ENCODE measurements around the gene CCDC74A.
"Not testable (repeated sequence)": the region's sequence is repeated elsewhere in the genome, so short reads cannot be mapped to it uniquely, and the experiment has no call there.

Gene CCDC74A

DNA sequence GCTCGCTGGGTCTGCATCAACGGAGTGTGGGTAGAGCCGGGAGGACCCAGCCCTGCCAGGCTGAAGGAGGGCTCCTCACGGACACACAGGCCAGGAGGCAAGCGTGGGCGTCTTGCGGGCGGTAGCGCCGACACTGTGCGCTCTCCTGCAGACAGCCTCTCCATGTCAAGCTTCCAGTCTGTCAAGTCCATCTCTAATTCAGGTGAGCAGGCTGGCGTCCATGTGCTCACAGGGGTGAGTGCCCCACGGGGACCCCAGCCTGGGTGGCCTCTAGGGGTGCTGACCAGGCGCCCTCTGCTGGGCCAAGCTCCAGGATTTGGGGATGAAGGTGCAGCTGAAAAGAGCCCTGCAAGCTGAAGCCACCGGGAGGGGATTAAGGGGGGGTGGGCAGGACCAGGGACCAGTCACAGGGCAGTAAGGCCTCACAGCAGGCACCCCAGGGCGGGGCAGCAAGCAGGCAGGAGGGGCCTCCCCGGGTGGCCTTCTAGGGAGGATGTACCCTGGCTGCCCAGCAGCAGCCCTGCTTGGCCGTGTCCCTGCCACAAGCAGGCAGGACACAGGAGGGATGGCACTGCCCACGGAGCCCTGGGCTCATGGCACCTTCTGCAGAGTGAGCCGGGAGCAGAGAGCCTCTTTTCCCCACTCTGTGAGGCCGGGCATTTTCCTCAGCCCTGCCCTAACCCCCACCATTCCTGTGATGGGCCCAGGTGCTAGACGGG is 3.1 kb downstream of the CCDC74A start:
- not testable (repeated sequence) for H3K4me1 ChIP-seq (ENCODE audit: insufficient read depth, low read length, poor library complexity, severe bottlenecking); H3K4me3 ChIP-seq (ENCODE audit: low read length, poor library complexity, severe bottlenecking); H3K4me2 ChIP-seq (ENCODE audit: low read depth, low read length, poor library complexity, severe bottlenecking); H2AFZ ChIP-seq (ENCODE audit: low read length); H3K9ac ChIP-seq (ENCODE audit: low read depth, low read length, poor library complexity, severe bottlenecking); H3K79me2 ChIP-seq (ENCODE audit: insufficient read depth, low read length); H3F3A ChIP-seq (ENCODE audit: low read depth); H3K36me3 ChIP-seq (ENCODE audit: insufficient read depth, low read length); H3K9me2 ChIP-seq (replicated peaks; ENCODE audit: low read depth, low read length); H3K27me3 ChIP-seq (ENCODE audit: insufficient read depth, low read length, poor library complexity, severe bottlenecking); H4K20me1 ChIP-seq (ENCODE audit: insufficient read depth, low read length, poor library complexity, severe bottlenecking); H3K9me3 ChIP-seq (ENCODE audit: insufficient read depth, low read depth, low read length)
- TF ChIP-seq CTCF (conservative IDR thresholded peaks at IDR 0.05; ENCODE audit: low read length), result peak; percentile 24; the same call in 1 of the 2 replicates

DNA sequence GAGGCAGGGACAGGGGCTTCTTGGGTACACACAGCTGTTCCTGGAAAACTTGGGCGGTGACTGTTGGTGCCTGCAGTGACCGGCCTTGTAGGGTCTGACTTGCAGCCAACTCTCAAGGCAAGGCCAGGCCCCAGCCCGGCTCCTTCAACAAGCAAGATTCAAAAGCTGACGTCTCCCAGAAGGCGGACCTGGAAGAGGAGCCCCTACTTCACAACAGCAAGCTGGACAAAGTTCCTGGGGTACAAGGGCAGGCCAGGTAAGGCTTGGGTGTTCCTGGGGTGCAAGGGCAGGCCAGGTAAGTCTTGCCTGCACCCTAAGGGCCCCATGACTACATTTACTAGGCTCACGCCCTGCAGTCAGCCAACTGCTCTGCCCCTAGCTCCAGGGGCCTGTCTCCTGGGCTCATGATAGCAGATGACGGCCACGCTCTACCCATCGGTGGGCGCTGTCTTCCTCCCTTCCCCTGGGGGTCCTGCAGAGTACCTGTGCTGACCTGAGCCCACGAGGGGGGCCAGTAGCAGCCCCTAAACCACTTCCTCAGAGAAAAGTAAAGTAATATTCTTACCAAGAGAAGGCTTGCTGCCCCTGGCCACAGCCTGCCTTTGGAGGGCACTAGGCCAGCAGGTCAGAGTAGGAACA is 4.0 kb downstream of the CCDC74A start:
- not testable (repeated sequence) for H3K9me3 ChIP-seq (ENCODE audit: insufficient read depth, low read depth, low read length); H3K27me3 ChIP-seq (ENCODE audit: insufficient read depth, low read length, poor library complexity, severe bottlenecking); H3K4me3 ChIP-seq (ENCODE audit: low read length, poor library complexity, severe bottlenecking); H3K4me2 ChIP-seq (ENCODE audit: low read depth, low read length, poor library complexity, severe bottlenecking); H3K36me3 ChIP-seq (ENCODE audit: insufficient read depth, low read length); H3K9me2 ChIP-seq (replicated peaks; ENCODE audit: low read depth, low read length); H3K9ac ChIP-seq (ENCODE audit: low read depth, low read length, poor library complexity, severe bottlenecking); H4K20me1 ChIP-seq (ENCODE audit: insufficient read depth, low read length, poor library complexity, severe bottlenecking); H3K79me2 ChIP-seq (ENCODE audit: insufficient read depth, low read length); H3K4me1 ChIP-seq (ENCODE audit: insufficient read depth, low read length, poor library complexity, severe bottlenecking); H3F3A ChIP-seq (ENCODE audit: low read depth); H2AFZ ChIP-seq (ENCODE audit: low read length)

DNA sequence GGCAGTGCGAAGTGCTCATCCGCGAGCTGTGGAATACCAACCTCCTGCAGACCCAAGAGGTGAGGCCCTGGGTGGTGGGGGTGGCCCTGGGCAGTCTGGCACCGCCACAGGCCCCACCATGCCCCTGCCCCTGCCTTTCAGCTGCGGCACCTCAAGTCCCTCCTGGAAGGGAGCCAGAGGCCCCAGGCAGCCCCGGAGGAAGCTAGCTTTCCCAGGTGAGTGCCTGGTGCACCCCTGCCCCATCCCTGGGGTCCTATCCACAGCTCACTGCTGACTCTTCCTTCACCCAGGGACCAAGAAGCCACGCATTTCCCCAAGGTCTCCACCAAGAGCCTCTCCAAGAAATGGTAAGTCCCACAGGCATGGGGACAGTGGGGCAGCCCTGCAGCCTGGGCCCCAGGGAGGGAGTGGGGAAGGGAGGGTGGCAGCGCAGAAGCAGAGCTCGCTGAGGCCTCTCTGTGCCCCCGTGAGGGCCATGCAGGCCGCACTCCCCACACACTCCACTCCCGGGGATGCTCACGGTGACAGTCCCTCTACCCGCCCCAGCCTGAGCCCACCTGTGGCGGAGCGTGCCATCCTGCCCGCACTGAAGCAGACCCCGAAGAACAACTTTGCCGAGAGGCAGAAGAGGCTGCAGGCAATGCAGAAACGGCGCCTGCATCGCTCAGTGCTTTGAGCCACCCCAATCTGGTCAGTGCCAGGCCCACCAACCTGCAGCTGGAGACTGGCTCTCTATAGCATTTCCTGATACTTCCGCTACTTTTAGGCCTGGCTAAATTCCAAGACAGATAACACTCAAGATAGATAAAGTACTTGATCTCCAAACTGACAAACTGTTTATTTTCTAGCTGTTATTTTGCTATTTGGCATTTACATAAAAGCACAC is 5.3 kb downstream of the CCDC74A start:
- not testable (repeated sequence) for H3F3A ChIP-seq (ENCODE audit: low read depth); H3K4me2 ChIP-seq (ENCODE audit: low read depth, low read length, poor library complexity, severe bottlenecking); H3K9ac ChIP-seq (ENCODE audit: low read depth, low read length, poor library complexity, severe bottlenecking); H3K4me1 ChIP-seq (ENCODE audit: insufficient read depth, low read length, poor library complexity, severe bottlenecking); H3K9me2 ChIP-seq (replicated peaks; ENCODE audit: low read depth, low read length); H3K27me3 ChIP-seq (ENCODE audit: insufficient read depth, low read length, poor library complexity, severe bottlenecking); H2AFZ ChIP-seq (ENCODE audit: low read length); H3K79me2 ChIP-seq (ENCODE audit: insufficient read depth, low read length); H3K4me3 ChIP-seq (ENCODE audit: low read length, poor library complexity, severe bottlenecking); H3K36me3 ChIP-seq (ENCODE audit: insufficient read depth, low read length); H4K20me1 ChIP-seq (ENCODE audit: insufficient read depth, low read length, poor library complexity, severe bottlenecking); H3K9me3 ChIP-seq (ENCODE audit: insufficient read depth, low read depth, low read length)

GRCh38 chr2:131533609-131534316 is 6.1 kb downstream of the CCDC74A start:
- H3K27me3 ChIP-seq (ENCODE audit: insufficient read depth, low read length, poor library complexity, severe bottlenecking); H3K4me2 ChIP-seq (ENCODE audit: low read depth, low read length, poor library complexity, severe bottlenecking); H3K79me2 ChIP-seq (ENCODE audit: insufficient read depth, low read length); H3K9me3 ChIP-seq (ENCODE audit: insufficient read depth, low read depth, low read length); H2AFZ ChIP-seq (ENCODE audit: low read length); H3F3A ChIP-seq (ENCODE audit: low read depth); H4K20me1 ChIP-seq (ENCODE audit: insufficient read depth, low read length, poor library complexity, severe bottlenecking); H3K9ac ChIP-seq (ENCODE audit: low read depth, low read length, poor library complexity, severe bottlenecking); H3K4me1 ChIP-seq (ENCODE audit: insufficient read depth, low read length, poor library complexity, severe bottlenecking); H3K9me2 ChIP-seq (replicated peaks; ENCODE audit: low read depth, low read length); H3K36me3 ChIP-seq (ENCODE audit: insufficient read depth, low read length); H3K4me3 ChIP-seq (ENCODE audit: low read length, poor library complexity, severe bottlenecking): not testable (repeated sequence)

GRCh38 chr2:131534317-131534672 is 6.6 kb downstream of the CCDC74A start:
- not testable (repeated sequence) for H3K9me3 ChIP-seq (ENCODE audit: insufficient read depth, low read depth, low read length); H3K4me1 ChIP-seq (ENCODE audit: insufficient read depth, low read length, poor library complexity, severe bottlenecking); H3K9me2 ChIP-seq (replicated peaks; ENCODE audit: low read depth, low read length); H3K4me2 ChIP-seq (ENCODE audit: low read depth, low read length, poor library complexity, severe bottlenecking); H3K4me3 ChIP-seq (ENCODE audit: low read length, poor library complexity, severe bottlenecking); H3K27me3 ChIP-seq (ENCODE audit: insufficient read depth, low read length, poor library complexity, severe bottlenecking); H4K20me1 ChIP-seq (ENCODE audit: insufficient read depth, low read length, poor library complexity, severe bottlenecking); H2AFZ ChIP-seq (ENCODE audit: low read length); H3K79me2 ChIP-seq (ENCODE audit: insufficient read depth, low read length); H3K9ac ChIP-seq (ENCODE audit: low read depth, low read length, poor library complexity, severe bottlenecking); H3F3A ChIP-seq (ENCODE audit: low read depth); H3K36me3 ChIP-seq (ENCODE audit: insufficient read depth, low read length)

DNA sequence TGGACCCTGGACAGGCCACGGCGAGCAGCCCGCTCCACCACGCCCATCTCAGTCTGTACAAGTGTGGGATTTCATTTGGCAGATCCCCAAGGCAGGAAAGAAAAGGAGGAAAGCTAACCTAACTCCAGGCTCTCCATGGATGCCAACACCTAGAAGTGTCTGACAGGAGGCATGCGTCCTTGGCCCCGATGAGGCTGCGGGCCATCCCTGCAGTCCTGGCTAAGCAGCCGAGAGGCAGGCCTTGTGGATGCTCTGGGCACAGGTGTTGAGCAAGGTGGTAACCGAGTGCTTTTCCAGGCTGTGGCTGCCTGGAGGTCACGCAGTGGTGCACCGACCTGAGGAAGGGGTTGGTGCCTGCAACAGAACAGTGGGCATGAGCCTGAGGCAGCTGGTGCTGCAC is 7.3 kb downstream of the CCDC74A start:
- H4K20me1 ChIP-seq (ENCODE audit: insufficient read depth, low read length, poor library complexity, severe bottlenecking); H3K36me3 ChIP-seq (ENCODE audit: insufficient read depth, low read length): not testable (repeated sequence)

More for the DNA sequence above, 7.3 kb downstream of the CCDC74A start:
- not testable (repeated sequence) for H3K9me2 ChIP-seq (replicated peaks; ENCODE audit: low read depth, low read length); H3K4me2 ChIP-seq (ENCODE audit: low read depth, low read length, poor library complexity, severe bottlenecking); H3K4me3 ChIP-seq (ENCODE audit: low read length, poor library complexity, severe bottlenecking); H2AFZ ChIP-seq (ENCODE audit: low read length); H3K79me2 ChIP-seq (ENCODE audit: insufficient read depth, low read length); H3K27me3 ChIP-seq (ENCODE audit: insufficient read depth, low read length, poor library complexity, severe bottlenecking); H3F3A ChIP-seq (ENCODE audit: low read depth); H3K9ac ChIP-seq (ENCODE audit: low read depth, low read length, poor library complexity, severe bottlenecking); H3K9me3 ChIP-seq (ENCODE audit: insufficient read depth, low read depth, low read length); H3K4me1 ChIP-seq (ENCODE audit: insufficient read depth, low read length, poor library complexity, severe bottlenecking)
